Activated T-helper 9 cell treated with anti-CD3 and anti-CD28 coated beads, Interleukin-2, amount 50 U/mL, for 16 hours (primary cell): ENCODE measurements around the gene MAPKAPK2.
"Not testable (repeated sequence)": the region's sequence is repeated elsewhere in the genome, so short reads cannot be mapped to it uniquely, and the experiment has no call there.

ENCODE experiments used
- DNase-seq: peaks from one replicate; pipeline ENCODE4 v3.0.0-alpha.2; 2020; ENCODE audit warnings: low read depth

Gene MAPKAPK2

GRCh38 chr1:206778031-206778430 is 93.3 kb downstream of the MAPKAPK2 start:
- DNase-seq: no peak

GRCh38 chr1:206778911-206779310 is 94.2 kb downstream of the MAPKAPK2 start:
- DNase-seq: not testable (repeated sequence)

GRCh38 chr1:206779638-206780037 is 94.9 kb downstream of the MAPKAPK2 start:
- no peak for DNase-seq

- no peak for DNase-seq
Measured at GRCh38 chr1:206782448-206782847, 97.7 kb downstream of the MAPKAPK2 start.

- no peak for DNase-seq
Measured at GRCh38 chr1:206783506-206783905, 98.8 kb downstream of the MAPKAPK2 start.
